ENCODE measurements around the gene ADCYAP1R1.

Gene ADCYAP1R1

GRCh38 chr7:31017032-31017675 is 35.0 kb upstream of the ADCYAP1R1 start:
- no peak overlapping the region for H3K4me3 ChIP-seq (ENCODE audit: low read length)
- TF ChIP-seq CTCF (conservative IDR thresholded peaks at IDR 0.05; ENCODE audit: low read length), result no peak
- no peak for DNase-seq (ENCODE audit: low read depth)

- TF ChIP-seq CTCF (conservative IDR thresholded peaks at IDR 0.05; ENCODE audit: low read length), result no peak
- H3K4me3 ChIP-seq (ENCODE audit: low read length), result no peak overlapping the region
- DNase-seq (ENCODE audit: low read depth), result no peak
Measured at GRCh38 chr7:31017721-31018120, 34.4 kb upstream of the ADCYAP1R1 start.

GRCh38 chr7:31019509-31019908 is 32.6 kb upstream of the ADCYAP1R1 start:
- no peak for TF ChIP-seq CTCF (conservative IDR thresholded peaks at IDR 0.05; ENCODE audit: low read length)
- no peak overlapping the region for H3K4me3 ChIP-seq (ENCODE audit: low read length)
- DNase-seq (ENCODE audit: low read depth), result no peak

GRCh38 chr7:31020161-31020560 is 31.9 kb upstream of the ADCYAP1R1 start:
- no peak for DNase-seq (ENCODE audit: low read depth)
- TF ChIP-seq CTCF (conservative IDR thresholded peaks at IDR 0.05; ENCODE audit: low read length), result no peak
- H3K4me3 ChIP-seq (ENCODE audit: low read length), result no peak overlapping the region

- no peak overlapping the region for H3K4me3 ChIP-seq (ENCODE audit: low read length)
- TF ChIP-seq CTCF (conservative IDR thresholded peaks at IDR 0.05; ENCODE audit: low read length), result no peak
- no peak for DNase-seq (ENCODE audit: low read depth)
Measured at GRCh38 chr7:31020652-31021051, 31.5 kb upstream of the ADCYAP1R1 start.

GRCh38 chr7:31022117-31022516 is 30.0 kb upstream of the ADCYAP1R1 start:
- H3K4me3 ChIP-seq (ENCODE audit: low read length), result no peak overlapping the region
- DNase-seq (ENCODE audit: low read depth), result no peak
- TF ChIP-seq CTCF (conservative IDR thresholded peaks at IDR 0.05; ENCODE audit: low read length), result no peak

GRCh38 chr7:31022726-31023125 is 29.4 kb upstream of the ADCYAP1R1 start:
- DNase-seq (ENCODE audit: low read depth), result no peak
- TF ChIP-seq CTCF (conservative IDR thresholded peaks at IDR 0.05; ENCODE audit: low read length), result no peak
- H3K4me3 ChIP-seq (ENCODE audit: low read length), result no peak overlapping the region

All from AG10803 (cell line).